GM03348 (cell line): ENCODE data around the gene KIR2DL3.

Source experiments
- DNase-seq: peaks from one replicate; pipeline ENCODE4 v3.0.0; 2012; ENCODE audit warnings: low spot score

The KIR2DL3 gene

GRCh38 chr19:54795758-54796157 lies 57.4 kb downstream of the KIR2DL3 start:
- DNase-seq = no peak
